Measurements from ENCODE around the gene RAD9A.
A peak's percentile ranks its signal among the peaks of the same experiment; 100 is the strongest.

RAD9A gene

DNA sequence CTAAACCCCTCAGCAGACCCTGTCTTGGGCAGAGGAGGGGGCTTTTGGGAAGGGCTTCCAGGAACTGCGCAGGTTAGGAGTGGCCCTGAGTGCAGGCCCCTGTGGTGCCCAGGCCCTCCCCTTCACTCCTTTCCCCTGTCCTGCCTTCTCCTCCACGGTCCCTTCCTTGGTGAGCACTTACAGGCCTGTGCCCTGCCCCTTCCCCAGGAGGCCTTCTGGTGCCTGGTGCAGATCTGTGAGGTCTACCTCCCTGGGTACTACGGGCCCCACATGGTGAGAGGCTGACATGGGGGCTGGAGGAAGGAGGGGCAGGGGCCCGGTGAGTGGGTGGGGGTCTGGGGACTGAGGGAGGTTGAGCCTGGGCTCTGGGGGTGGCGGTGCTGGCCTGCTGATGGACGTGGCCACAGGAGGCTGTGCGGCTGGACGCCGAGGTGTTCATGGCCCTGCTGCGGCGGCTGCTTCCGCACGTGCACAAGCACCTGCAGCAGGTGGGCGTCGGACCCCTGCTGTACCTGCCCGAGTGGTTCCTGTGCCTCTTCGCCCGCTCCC is 14.7 kb downstream of the RAD9A start:
- H3K9me3 Mint-ChIP-seq, result no peaks in the 10 kb centered on the region
- H3K4me1 Mint-ChIP-seq, result peaks cover 72% of the 10 kb centered on the region
- no peak for DNase-seq (ENCODE audit: low spot score in 2 of 2)
- peaks cover 49% of the 10 kb centered on the region for H3K36me3 Mint-ChIP-seq (ENCODE audit: insufficient read depth)
- H3K27ac Mint-ChIP-seq (ENCODE audit: low read depth), result peak overlapping the region; percentile 92
- ATAC-seq (replicated peaks; ENCODE audit: extremely low read depth, poor library complexity, severe bottlenecking), result no peak
- no peaks in the 10 kb centered on the region for H3K27me3 Mint-ChIP-seq
- H3K4me3 Mint-ChIP-seq, result peak overlapping the region; percentile 87

DNA sequence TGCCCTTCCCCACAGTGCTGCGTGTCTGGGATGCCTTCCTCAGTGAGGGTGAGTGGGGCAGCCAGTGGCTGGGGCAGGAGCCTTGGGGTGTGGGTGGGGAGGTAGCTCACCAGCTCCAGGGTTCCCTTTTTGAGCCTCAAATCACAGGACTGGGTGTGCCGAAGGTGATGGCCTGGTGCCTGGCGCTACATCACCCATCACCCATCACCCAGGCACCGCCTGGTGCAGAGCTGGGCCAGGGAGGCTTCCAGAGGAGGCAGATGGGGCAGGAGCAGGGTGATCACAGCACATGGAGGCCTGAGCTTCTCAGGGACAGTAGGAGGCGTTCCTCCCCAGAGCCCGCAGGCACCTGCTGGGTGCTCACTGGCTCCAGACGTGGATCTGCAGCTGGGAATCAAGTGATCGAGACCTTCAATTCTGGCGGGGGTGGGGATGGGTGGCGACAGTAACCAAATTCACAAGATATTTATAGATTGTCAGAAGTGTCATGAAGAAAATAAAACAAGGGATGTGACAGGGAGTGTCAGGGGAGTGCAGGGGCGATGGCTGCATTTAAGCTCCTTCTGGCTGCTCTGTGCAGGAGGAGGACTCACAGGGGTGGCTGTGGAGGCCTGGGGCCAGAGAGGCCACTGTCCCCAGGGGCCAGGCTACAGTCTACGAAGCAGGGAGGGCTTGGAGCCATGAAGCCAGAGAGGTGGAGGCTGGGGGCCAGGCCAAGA is 15.3 kb downstream of the RAD9A start:
- Mint-ChIP-seq H3K27me3 (no peaks in the 10 kb centered on the region), H3K27ac (ENCODE audit: low read depth) (peak overlapping the region; percentile 92), H3K9me3 (no peaks in the 10 kb centered on the region), H3K36me3 (ENCODE audit: insufficient read depth) (peaks cover 49% of the 10 kb centered on the region), H3K4me1 (peaks cover 78% of the 10 kb centered on the region), H3K4me3 (peak overlapping the region; percentile 87)
- no peak for ATAC-seq (replicated peaks; ENCODE audit: extremely low read depth, poor library complexity, severe bottlenecking)
- no peak for DNase-seq (ENCODE audit: low spot score in 2 of 2)

DNA sequence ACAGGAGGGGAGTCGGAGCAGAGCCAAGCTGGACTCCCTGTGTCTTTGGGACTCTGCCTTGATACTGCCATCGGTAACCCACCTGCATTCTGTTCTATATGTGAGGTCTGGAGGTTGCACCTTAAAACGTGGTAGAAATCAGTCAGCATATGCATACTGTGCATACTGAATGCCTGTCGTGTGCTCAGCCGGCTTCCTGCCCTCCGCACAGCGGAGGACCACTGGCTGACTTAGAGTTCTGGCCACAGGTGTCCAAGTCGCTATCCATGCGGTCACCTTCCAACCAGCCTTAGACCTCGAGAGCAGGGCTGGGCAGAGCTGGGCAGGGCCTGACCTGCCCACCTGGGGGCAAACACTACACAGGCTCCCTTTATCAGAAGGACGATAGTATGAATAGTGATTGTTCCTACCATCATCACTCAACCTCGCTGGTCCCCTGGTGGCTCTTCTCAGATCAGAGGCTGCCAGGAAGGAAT is 15.9 kb downstream of the RAD9A start:
- Mint-ChIP-seq H3K4me3 (peak overlapping the region; percentile 87), H3K27me3 (no peaks in the 10 kb centered on the region), H3K27ac (ENCODE audit: low read depth) (peak overlapping the region; percentile 92), H3K36me3 (ENCODE audit: insufficient read depth) (peaks cover 49% of the 10 kb centered on the region), H3K4me1 (peaks cover 84% of the 10 kb centered on the region), H3K9me3 (no peaks in the 10 kb centered on the region)
- no peak for DNase-seq (ENCODE audit: low spot score in 2 of 2)
- no peak for ATAC-seq (replicated peaks; ENCODE audit: extremely low read depth, poor library complexity, severe bottlenecking)

DNA sequence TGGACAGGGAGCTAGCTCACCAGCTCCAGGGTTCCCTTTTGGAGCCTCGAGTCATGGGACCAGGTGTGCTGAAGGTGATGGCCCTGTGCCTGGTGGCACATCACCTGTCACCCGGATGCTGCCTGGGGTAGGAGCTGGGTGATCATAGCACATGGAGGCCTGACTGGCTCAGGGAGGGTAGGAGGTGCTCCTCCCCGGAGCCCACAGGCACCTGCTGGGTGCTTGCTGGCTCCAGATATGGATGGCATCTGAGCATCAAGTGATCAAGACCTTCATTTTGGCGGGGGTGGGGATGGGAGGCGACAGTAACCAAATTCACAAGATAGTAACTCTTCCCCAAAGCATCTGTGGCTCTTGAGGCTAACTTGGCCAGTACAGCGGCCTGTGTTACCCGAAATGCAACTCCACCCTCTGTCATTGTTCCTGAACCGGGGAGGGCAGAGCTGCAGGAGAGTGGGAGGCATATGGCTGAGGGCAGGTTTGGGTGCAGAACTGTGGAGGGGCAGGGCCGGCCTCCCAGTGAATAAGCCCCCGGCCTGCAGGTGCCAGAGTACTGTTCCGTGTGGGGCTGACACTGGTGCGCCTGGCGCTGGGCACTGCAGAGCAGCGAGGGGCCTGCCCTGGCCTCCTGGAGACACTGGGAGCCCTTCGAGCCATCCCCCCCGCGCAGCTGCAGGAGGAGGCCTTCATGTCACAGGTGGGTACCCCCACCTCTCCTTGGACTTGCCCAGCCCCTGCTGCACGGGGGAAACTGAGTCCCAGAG is 16.8 kb downstream of the RAD9A start:
- H3K4me1 Mint-ChIP-seq, result peaks cover 90% of the 10 kb centered on the region
- peak overlapping the region; percentile 92 for H3K27ac Mint-ChIP-seq (ENCODE audit: low read depth)
- H3K9me3 Mint-ChIP-seq, result no peaks in the 10 kb centered on the region
- H3K36me3 Mint-ChIP-seq (ENCODE audit: insufficient read depth), result peaks cover 47% of the 10 kb centered on the region
- no peak for DNase-seq (ENCODE audit: low spot score in 2 of 2)
- no peaks in the 10 kb centered on the region for H3K27me3 Mint-ChIP-seq
- ATAC-seq (replicated peaks; ENCODE audit: extremely low read depth, poor library complexity, severe bottlenecking), result peak; percentile 8
- H3K4me3 Mint-ChIP-seq, result peak overlapping the region; percentile 87

DNA sequence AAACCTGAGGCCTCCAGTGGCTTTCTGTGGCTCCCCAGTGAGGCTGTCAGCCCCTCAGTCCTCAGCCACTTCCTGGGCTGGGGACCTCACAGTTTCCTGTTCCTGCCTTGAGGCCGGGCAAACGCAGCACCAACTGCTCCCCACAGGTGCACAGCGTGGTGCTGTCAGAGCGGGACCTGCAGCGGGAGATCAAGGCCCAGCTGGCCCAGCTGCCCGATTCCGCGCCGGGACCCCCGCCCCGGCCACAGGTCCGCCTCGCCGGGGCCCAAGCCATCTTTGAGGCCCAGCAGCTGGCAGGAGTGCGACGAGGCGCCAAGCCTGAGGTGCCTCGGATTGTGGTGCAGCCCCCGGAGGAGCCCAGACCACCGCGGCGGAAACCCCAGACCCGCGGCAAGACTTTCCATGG is 17.5 kb downstream of the RAD9A start:
- peak overlapping the region; percentile 92 for H3K27ac Mint-ChIP-seq (ENCODE audit: low read depth)
- peaks cover 43% of the 10 kb centered on the region for H3K36me3 Mint-ChIP-seq (ENCODE audit: insufficient read depth)
- ATAC-seq (replicated peaks; ENCODE audit: extremely low read depth, poor library complexity, severe bottlenecking) (peak; percentile 84), DNase-seq (ENCODE audit: low spot score in 2 of 2) (peak; percentile 58 to 75)
- peaks cover 88% of the 10 kb centered on the region for H3K4me1 Mint-ChIP-seq
- H3K4me3 Mint-ChIP-seq, result peak overlapping the region; percentile 87
- H3K9me3 Mint-ChIP-seq, result no peaks in the 10 kb centered on the region
- H3K27me3 Mint-ChIP-seq, result no peaks in the 10 kb centered on the region

DNA sequence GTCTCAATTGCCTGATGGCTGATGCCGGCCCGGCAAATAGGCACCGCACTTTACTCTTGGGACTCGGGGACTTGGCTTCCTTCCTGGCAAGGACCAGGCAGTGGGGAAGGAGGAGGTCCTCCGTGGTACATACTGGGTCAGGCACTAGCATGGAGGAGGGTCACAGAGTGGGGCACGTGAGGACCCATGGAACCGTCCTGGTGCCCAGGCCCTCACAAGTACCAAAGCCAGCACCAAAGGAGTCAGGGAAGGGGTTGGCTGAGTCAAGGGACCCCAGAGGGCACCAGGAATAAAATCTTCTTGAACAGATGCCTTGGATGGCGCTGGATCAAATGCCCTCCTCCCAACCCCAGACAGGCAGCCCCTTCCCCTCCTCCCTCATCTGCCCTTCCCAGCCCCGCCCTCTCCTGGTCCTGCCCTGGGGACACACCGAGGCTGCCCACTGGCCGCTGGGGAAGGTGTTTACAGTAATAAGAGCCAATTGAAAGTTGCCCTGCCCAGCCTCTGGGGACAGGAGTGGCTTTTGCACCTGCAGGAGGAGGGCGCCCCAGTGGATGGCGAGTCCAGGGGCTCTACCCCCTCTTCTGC is 18.1 kb downstream of the RAD9A start:
- Mint-ChIP-seq H3K36me3 (ENCODE audit: insufficient read depth) (peaks cover 38% of the 10 kb centered on the region), H3K4me3 (peak overlapping the region; percentile 87), H3K9me3 (no peaks in the 10 kb centered on the region), H3K27ac (ENCODE audit: low read depth) (peak overlapping the region; percentile 92), H3K4me1 (peaks cover 82% of the 10 kb centered on the region), H3K27me3 (no peaks in the 10 kb centered on the region)
- ATAC-seq (replicated peaks; ENCODE audit: extremely low read depth, poor library complexity, severe bottlenecking) (no peak), DNase-seq (ENCODE audit: low spot score in 2 of 2) (no peak)

DNA sequence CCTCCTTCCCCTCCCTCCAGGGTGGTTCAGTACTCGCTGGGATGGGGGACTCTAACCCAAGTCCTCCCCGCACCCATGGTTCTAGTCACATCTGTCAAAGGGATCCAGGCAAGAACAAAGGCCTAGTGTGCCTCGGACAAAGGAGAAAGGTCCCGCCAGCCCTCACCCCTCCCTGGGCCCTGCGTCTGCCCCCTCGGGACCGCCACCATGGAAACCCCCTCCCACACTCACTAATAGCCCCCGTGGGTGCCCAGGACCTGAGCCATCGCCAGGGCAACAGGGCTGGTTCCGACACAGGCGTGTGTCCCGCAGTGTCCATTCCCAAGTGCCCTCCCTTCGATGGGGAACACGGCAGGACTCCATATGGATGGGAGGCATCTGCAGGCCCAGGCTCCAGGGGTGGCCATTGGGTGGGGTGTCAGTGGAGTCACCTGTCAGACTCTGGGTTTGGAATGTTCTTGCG is 18.6 kb downstream of the RAD9A start:
- Mint-ChIP-seq H3K27ac (ENCODE audit: low read depth) (peak overlapping the region; percentile 92), H3K9me3 (no peaks in the 10 kb centered on the region), H3K36me3 (ENCODE audit: insufficient read depth) (peaks cover 36% of the 10 kb centered on the region), H3K4me3 (peak overlapping the region; percentile 87), H3K4me1 (peaks cover 79% of the 10 kb centered on the region), H3K27me3 (no peaks in the 10 kb centered on the region)
- ATAC-seq (replicated peaks; ENCODE audit: extremely low read depth, poor library complexity, severe bottlenecking) (no peak), DNase-seq (ENCODE audit: low spot score in 2 of 2) (no peak)

DNA sequence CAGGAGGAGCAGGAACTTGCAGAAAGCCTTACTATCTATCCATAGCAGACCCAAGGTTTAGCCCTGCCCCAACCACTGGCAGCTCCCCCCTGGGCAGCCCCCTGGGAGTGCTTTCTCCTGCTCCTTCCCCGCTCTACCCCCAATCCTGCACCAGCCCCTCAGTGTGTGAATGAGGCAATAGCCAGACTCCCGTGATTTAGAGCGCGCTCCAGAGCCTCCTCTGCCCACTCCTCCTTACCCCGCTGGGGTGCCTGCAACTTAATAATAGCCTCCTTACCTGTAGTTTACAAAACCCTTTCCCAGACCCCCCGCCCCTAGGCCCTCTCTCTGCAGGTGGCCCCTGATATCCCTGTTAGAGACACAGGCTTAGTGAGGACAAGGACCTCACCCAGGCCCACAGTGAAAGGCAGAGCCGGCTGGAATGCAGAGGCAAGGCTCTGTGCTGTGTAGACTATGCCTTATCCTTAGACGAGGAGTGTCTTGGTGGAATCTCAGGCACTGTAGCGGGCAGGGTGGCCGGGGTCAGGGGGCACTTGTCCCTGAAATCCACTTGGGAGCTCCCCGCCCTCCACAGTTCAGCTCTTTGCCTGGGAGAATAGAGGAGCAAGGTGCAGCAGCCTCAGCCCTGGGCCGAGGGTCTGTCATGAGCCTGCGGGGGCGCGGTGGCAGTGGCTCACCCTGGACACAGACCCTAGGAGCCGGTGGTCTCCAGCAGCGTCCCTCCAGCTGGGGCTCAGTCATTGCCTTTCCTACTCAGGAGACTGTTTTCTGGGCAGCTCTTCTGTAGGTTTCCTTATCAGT is 19.4 kb downstream of the RAD9A start:
- Mint-ChIP-seq H3K4me1 (peaks cover 78% of the 10 kb centered on the region), H3K27me3 (no peaks in the 10 kb centered on the region), H3K36me3 (ENCODE audit: insufficient read depth) (peaks cover 32% of the 10 kb centered on the region), H3K9me3 (no peaks in the 10 kb centered on the region), H3K27ac (ENCODE audit: low read depth) (peak overlapping the region; percentile 92), H3K4me3 (peak overlapping the region; percentile 87)
- no peak for ATAC-seq (replicated peaks; ENCODE audit: extremely low read depth, poor library complexity, severe bottlenecking)
- DNase-seq (ENCODE audit: low spot score in 2 of 2), result no peak

DNA sequence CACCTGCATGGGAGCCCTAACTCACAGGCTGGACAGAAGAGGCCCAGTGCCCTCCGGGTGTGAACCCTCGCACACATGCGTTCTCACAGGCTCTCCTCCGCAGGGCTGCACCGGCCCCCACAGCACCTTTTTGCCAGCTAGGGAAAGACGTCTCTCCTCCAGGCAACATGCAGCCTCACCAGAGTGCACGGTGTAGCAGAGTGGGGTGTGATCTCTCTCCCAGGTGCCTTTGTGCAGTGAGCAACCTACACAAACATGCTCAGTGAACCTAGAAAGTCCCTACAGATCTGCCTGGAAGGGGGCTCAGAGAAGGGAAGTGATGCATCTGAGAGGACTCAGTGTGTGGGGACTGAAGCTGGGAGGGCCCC is 20.0 kb downstream of the RAD9A start:
- no peak for ATAC-seq (replicated peaks; ENCODE audit: extremely low read depth, poor library complexity, severe bottlenecking)
- no peak for DNase-seq (ENCODE audit: low spot score in 2 of 2)
- peak overlapping the region; percentile 87 for H3K4me3 Mint-ChIP-seq
- no peaks in the 10 kb centered on the region for H3K27me3 Mint-ChIP-seq
- H3K36me3 Mint-ChIP-seq (ENCODE audit: insufficient read depth), result peaks cover 26% of the 10 kb centered on the region
- H3K27ac Mint-ChIP-seq (ENCODE audit: low read depth), result no peak overlapping the region
- peaks cover 78% of the 10 kb centered on the region for H3K4me1 Mint-ChIP-seq
- no peaks in the 10 kb centered on the region for H3K9me3 Mint-ChIP-seq

DNA sequence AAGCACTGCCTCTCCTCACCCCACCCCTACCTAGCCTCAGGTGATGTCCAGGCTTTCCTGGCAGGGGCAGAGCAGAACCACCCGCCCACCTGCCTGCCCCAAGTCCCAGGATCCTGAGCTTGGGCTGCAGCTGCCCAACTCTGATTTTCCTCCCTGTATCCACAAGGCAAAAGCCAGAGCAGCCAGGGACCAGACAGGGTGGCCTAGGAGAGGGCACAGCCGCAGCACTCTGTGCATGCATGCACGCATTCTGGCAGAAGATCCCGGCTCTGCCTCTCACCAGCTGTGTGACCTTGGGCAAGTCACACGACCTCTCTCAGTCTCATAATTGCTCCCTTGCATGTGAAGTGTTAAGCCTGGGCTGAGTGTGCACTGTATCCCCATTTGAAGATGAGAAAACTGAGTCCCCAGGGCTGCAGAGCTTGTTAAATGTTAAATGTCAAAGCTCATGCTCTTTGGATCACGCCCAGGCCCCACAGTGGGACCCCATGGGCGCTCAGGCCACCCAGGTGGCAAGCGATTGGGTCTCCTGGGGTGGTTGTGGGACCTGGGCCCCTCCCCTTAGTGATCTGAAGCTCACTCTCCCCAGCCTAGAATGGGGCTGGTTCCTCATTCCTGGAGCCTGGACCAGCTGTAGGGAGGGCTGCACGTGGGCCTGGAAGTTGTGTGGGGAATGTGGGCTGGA is 20.9 kb downstream of the RAD9A start:
- ATAC-seq (replicated peaks; ENCODE audit: extremely low read depth, poor library complexity, severe bottlenecking) (no peak), DNase-seq (ENCODE audit: low spot score in 2 of 2) (no peak)
- Mint-ChIP-seq H3K27ac (ENCODE audit: low read depth) (no peak overlapping the region), H3K4me3 (peak overlapping the region; percentile 87), H3K9me3 (no peaks in the 10 kb centered on the region), H3K27me3 (no peaks in the 10 kb centered on the region), H3K4me1 (peaks cover 78% of the 10 kb centered on the region), H3K36me3 (ENCODE audit: insufficient read depth) (peaks cover 19% of the 10 kb centered on the region)

DNA sequence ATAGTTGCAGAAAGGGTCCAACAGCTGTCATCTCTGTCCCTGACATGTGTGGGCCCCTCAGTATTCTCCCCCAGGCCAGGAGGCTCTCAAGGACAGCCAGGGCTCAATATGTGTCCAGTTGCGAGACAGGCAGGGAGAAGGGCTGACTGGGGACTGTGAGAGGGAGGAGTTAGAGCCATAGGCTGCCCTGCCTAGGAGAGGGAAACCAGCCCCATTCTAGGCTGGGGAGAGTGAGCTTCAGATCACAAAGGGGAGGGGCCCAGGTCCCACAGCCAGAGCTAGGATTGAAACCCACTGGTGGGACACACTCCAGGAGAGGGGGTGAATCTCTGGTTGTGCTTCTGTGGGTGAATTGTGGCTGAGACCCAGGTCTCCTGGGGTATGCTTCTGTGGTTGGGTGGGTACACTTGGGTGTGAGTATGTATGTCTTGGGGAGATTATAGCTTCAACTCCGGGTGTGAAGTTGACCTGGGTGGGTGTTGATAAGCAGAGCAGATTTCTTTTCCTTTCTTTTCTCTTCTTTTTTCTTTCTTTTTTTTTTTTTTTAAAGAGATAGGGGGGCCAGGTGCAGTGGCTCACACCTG is 21.6 kb downstream of the RAD9A start:
- Mint-ChIP-seq H3K4me1 (peaks cover 78% of the 10 kb centered on the region), H3K9me3 (no peaks in the 10 kb centered on the region), H3K27ac (ENCODE audit: low read depth) (no peak overlapping the region), H3K4me3 (peak overlapping the region; percentile 50), H3K27me3 (no peaks in the 10 kb centered on the region), H3K36me3 (ENCODE audit: insufficient read depth) (peaks cover 13% of the 10 kb centered on the region)
- DNase-seq (ENCODE audit: low spot score in 2 of 2) (no peak), ATAC-seq (replicated peaks; ENCODE audit: extremely low read depth, poor library complexity, severe bottlenecking) (no peak)
